NCI-H748 (cell line): ENCODE data around the gene DSP.
A peak's percentile ranks its signal among the peaks of the same experiment; 100 is the strongest.

ENCODE experiments used
- DNase-seq: peaks from one replicate; lab custom pipeline; 2025; ENCODE audit not compliant: unreplicated experiment; lab: John Stamatoyannopoulos, UW

The DSP gene

DNA sequence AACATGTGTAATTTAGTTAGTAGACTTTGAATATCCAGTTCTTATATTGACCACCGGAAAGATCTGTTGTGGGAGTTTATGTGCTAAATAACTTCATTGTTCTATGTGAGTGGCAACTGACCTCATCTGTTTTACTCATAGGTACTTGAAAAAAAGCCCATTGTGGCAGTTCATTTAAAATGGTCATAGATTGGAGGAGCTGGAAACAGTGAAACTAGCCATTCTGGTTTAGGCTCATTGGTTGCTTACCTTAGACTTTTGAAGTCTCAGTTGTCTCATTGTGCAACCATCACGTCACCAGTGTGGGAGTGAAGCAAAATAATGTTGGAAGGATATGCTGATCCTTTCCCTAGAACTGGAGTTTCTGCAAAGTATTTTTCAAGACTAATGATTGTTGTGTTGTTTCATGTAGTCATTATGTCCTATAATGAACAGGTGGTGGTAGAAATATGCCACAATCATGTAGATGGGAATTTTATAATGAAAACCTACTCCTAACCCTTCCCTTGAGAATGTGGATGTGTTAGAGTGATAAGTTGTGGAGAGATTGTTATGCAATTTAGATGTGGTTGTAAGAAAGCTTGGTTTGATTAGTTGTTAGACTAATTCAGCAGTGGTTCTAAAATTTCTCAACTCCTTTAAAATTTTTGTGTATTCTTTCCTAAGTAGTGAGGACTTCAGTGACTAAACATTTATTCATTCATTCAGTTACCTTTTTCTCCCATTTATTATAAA, 18.3 kb downstream of the DSP start:
- DNase-seq = peak; percentile 32

DNA sequence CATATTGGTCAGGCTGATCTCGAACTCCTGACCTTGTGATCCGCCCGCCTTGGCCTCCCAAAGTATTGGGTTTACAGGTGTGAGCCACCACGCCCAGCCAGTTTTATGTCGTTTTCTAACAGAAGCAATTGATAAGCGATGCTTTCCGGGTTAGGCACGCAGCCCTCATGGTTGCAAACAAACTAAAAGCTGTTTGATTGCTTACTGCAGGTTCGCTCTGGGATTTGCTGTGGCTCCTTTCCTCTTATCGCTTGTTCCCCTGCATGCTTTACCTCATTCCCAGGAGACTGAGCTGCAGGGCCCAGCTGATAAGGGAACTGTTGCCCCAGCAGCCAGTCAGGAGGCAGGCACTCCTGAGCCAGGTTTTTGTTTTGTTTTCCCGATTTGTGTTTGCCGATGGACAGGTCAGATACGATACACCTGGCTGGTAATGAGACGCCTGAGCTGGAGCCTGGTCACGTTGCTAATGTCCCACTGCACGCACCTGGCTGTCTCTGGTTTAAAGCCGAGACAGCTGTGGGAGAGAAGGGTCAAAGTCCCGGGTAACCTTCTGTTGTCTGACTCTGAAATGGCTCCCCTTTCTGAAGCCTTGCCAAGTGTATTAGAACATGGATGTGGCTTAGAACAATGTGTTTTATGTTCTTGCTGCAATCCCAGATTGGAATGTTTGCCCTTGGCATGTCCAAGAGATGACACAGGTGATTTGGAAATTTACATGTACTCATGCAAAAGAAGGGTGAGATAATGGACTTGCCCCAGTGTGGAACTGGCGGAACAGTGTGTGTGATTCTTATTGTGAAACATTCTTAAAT, 19.9 kb downstream of the DSP start:
- peak; percentile 99 for DNase-seq

- no peak for DNase-seq
Measured at GRCh38 chr6:7562769-7563168, 21.3 kb downstream of the DSP start.

DNA sequence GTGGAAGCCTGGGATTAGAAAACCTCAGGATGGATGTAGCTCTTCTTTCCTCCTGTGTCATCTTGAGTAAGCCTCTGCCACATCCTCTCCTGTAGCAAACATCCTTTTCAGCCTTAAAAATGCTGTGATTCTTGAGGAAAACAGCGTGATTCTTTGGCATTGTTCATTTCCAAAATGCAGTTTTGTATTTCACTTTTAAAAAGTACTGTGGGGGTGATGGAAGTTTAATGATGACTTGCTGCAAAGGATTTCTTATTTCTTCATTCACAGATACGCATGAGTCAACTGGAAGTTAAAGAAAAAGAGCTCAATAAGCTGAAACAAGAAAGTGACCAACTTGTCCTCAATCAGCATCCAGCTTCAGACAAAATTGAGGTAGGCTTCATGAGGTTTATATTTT, 24.6 kb downstream of the DSP start:
- no peak for DNase-seq

DNA sequence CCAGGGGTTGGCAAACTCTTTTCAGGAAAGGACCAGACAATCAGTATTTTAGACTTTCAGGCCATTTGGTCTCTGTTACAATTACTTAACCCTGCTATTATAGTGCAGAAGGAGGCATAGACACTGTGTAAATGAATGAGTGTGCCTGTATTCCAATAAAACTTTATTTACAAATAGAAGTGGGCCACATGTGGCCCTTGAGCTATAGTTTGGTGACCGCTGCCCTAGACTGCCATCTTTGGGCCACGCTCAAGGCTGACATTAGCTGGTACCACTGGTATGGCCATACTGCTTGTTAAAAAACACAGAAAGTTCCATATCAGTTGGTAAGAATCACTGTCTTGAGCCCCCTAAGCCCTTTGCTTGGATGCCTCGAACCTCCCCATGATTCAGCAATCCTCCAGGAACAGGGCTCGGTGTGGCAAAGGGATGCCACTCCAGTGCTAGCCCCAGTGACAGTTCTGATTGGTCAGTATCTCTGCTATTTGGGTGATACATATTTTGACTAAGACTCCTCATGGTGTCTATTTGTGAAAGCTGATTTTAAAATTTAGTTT, 25.2 kb downstream of the DSP start:
- DNase-seq = peak; percentile 14

DNA sequence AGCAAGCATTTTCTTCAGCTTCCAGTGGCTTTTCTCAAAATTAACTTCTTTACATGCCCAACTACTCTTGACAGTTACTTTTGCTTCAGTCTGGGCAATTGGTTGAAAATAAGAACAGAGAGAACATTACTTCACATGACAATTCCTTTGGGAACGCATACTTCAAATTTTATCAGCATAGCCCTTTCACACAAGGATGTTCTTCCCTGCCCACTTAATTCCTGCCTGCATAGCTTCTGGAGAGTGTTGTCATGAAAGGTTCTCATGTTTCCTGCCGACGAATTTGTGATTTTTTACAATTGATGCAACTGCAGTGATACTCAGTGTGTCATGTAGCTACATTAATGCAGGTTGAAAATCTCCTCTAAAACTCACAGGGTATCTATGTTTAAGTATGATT, 26.6 kb downstream of the DSP start:
- no peak for DNase-seq

DNA sequence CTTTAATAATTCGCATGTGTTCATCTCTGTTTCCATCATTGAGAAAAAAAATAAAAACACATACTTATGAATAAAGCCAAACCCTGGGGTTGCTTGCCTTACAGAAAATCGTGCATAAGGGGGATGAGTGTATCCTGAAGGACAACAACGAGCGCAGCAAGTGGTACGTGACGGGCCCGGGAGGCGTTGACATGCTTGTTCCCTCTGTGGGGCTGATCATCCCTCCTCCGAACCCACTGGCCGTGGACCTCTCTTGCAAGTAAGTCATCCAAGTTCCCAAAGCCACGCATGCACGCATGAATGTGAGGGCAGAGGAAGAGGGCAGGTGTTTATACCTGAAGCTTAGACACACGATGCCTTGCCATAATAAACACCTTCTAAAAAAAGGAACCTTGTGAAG, 27.6 kb downstream of the DSP start:
- no peak for DNase-seq

- no peak for DNase-seq
Measured at GRCh38 chr6:7572213-7572943, 30.9 kb downstream of the DSP start.

GRCh38 chr6:7574500-7574899, 33.0 kb downstream of the DSP start:
- DNase-seq = no peak

- DNase-seq = no peak
Measured at GRCh38 chr6:7578516-7578915, 37.0 kb downstream of the DSP start.

DNA sequence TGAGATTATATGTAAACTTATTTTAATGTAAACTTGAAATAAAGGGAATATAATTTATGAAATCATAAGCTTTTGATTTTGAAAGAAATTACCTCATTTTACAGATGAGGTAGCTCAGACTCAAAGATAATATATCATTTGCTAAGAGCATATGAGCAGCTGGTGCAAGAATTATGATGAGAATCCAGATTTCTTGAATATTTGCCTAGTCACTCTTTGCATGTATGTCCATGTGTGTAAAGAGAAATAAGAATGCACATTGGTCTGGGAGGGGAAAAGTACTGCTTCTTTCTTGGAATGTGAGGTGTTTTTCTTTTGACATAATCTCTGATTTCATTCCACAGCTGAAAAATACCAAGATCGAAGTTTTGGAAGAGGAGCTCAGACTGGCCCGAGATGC, 37.5 kb downstream of the DSP start:
- DNase-seq = no peak

DNA sequence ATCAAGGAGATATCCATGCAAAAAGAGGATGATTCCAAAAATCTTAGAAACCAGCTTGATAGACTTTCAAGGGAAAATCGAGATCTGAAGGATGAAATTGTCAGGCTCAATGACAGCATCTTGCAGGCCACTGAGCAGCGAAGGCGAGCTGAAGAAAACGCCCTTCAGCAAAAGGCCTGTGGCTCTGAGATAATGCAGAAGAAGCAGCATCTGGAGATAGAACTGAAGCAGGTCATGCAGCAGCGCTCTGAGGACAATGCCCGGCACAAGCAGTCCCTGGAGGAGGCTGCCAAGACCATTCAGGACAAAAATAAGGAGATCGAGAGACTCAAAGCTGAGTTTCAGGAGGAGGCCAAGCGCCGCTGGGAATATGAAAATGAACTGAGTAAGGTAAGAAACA, 38.4 kb downstream of the DSP start:
- no peak for DNase-seq

- DNase-seq = peak; percentile 10
Measured at GRCh38 chr6:7580537-7580926, 39.1 kb downstream of the DSP start.

GRCh38 chr6:7580927-7581618, 39.6 kb downstream of the DSP start:
- DNase-seq = no peak

GRCh38 chr6:7585287-7585930, 43.9 kb downstream of the DSP start:
- no peak for DNase-seq

- peak; percentile 16 for DNase-seq
Measured at GRCh38 chr6:7587631-7588100, 46.2 kb downstream of the DSP start.

- no peak for DNase-seq
Measured at GRCh38 chr6:7588506-7588905, 47.0 kb downstream of the DSP start.

- no peak for DNase-seq
Measured at GRCh38 chr6:7589221-7589620, 47.8 kb downstream of the DSP start.

GRCh38 chr6:7589949-7590917, 48.8 kb downstream of the DSP start, which contains the start of gene SNRNP48:
Gene SNRNP48, plus strand, starts transcription at chr6:7590198. Its CDS starts 60 bp downstream, at chr6:7590258.
- DNase-seq = peak; percentile 98
